GM21619 (cell line): ENCODE results near the gene TSPAN14.

Source experiments
- ATAC-seq: cut with Tn5 transposase; IDR thresholded peaks from one replicate; pipeline ENCODE4 v1.9.1; 2021; ENCODE audit not compliant: unreplicated experiment

Gene TSPAN14

GRCh38 chr10:80421707-80422536 lies 32.2 kb upstream of the TSPAN14 start:
- ATAC-seq: peak; percentile 91

- ATAC-seq: no peak
These were observed 28.2 kb upstream of the TSPAN14 start for GRCh38 chr10:80425901-80426300.

DNA sequence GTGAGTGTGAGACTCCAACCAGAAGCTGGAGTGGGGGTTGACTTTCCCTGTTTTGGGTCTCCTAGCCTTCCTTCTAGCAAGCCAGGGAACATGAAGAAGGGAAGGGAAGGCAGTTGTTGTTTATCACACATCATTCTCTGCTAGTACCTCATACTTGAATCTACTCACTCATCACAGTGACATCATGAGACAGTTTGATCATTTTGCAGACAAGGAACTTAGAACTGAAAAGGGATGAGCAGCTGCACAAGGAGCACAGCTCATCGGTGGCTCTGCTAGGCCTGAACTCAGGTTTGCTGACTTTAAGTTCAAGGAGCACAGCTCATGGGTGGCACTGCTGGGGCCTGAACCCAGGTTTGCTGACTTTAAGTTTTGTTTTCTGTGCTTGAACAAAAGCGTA lies 26.6 kb upstream of the TSPAN14 start:
- no peak for ATAC-seq

- no peak for ATAC-seq
These were observed 24.6 kb upstream of the TSPAN14 start for GRCh38 chr10:80429521-80429973.

DNA sequence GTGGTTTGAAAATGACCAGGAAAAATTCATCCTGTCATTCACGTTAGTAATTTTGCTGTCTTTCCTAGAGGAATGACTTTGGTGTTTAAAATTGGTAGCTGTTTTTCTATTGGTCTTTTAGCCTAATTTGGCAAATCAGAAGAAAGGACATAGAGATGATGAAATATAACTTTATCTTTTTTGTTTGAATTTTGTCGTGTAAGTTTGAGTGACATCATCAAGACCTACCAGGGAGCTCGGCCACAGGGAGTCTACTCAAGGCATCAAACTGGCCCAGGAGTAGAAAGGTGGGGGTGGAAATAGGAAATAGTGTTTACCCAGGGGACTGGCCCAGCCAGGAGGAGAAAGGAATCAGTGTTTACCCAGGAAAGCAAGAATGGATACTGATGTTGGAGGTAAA lies 21.0 kb upstream of the TSPAN14 start:
- ATAC-seq: no peak

DNA sequence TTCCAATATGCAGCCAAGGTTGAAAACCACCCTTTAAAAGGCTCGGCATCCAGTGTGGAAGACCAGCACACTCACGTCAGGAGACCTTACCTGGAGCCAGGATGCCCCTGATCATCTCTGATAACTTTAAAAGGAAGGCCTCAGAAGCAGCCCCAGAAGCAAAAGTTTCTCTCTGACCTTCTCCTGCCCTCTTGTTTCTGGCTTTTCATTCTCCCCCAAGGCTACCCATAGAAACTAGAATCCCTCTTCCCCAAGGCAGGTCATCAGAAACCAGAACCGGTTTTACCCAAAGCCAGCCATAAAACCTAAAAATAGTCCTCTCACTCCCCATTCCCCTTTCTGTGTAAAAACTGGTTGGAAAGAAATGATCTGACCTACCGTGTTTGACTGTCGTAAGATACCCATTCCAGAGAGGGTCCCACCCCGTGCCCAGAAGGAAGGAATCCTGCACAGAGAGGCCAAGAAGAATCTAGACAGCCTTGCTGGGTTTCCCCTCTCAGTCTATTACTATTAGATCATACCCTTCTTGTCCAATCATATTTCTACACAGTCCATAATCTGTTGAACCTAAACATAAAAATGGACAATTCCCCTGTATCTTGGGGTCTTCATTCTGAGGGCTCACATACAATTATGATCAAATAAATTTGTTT lies 17.5 kb upstream of the TSPAN14 start:
- ATAC-seq: no peak

DNA sequence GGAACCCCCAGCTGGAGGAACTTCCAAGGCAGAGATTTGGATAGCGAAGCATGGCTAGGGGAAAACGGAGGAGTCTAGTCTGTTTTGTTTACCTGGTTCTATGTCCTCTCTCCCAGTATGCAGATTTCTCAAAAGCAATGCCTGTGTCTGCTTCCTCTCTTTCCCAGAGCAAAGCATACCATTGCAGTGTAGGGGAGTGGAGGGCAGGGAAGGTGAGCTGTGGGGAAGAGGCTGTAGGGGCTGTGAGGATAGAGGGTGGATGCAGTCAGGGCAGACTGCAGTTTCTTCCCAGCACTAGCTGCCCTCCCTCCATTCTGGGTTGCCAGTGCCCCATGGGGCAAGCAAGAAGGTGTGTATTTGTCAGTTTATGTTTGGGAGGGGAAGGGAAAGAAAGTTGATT lies 16.9 kb upstream of the TSPAN14 start:
- no peak for ATAC-seq

- no peak for ATAC-seq
These were observed 12.3 kb upstream of the TSPAN14 start for GRCh38 chr10:80441831-80442230.

- no peak for ATAC-seq
These were observed 11.2 kb upstream of the TSPAN14 start for GRCh38 chr10:80442879-80443278.

GRCh38 chr10:80443531-80443974 lies 10.6 kb upstream of the TSPAN14 start:
- no peak for ATAC-seq

DNA sequence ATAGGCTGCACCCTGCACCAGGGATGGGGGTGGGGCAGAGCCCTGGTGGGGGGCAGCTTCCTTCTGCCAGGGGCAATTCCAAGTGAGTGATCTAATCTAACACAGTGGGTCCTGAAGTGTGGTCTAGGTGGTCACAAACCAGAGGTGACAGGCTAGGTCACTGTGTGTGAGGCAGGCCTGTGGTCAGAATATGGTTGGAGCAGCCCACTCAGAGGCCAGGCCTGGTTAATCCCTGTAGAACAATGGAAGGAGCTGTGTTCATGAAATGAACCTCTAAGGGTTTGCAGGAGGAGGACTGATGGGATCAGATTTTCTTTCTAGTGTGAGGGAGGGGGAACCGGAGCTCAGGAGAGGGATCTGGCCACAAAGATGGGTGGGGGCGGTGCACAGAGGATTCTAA lies 10.0 kb upstream of the TSPAN14 start:
- no peak for ATAC-seq

GRCh38 chr10:80444646-80445319 lies 9.3 kb upstream of the TSPAN14 start:
- ATAC-seq: peak; percentile 84

DNA sequence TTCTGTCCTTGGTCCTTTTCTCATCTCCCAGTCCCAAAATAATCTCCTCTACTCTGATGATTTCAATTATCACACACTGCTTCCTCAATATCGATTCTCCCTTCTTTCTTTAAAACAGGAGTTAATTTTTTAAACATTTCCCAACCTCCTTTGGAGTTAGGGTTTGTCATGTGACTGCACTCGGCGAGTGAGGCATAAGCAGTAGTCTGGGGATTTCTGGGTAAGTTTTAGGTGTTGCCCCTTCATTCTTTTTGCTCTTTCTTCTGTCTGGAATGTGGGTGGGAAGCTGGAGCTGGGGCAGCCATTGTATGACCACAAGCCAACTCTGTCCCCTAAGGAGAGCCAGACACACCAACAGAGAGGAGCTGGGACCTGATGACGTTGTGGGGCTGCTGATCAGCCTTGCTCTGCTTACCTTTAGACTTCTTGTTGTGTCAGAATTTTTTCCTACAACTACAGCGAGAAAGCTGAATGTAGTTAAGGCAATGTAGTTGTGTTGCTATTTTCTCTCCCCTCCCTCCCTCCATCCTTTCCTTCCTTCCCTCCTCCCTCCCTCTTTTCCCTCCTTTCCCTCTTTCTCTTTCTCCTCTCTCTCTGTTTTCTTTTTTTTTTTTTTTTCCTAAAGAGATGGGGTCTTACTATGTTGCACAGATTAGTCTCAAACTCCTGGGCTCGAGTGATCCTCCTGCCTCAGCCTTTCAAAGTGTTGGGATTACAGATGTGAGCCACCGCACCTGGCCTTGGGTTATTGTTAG lies 6.5 kb upstream of the TSPAN14 start:
- ATAC-seq: no peak

- ATAC-seq: no peak
These were observed 5.7 kb upstream of the TSPAN14 start for GRCh38 chr10:80448209-80448942.

DNA sequence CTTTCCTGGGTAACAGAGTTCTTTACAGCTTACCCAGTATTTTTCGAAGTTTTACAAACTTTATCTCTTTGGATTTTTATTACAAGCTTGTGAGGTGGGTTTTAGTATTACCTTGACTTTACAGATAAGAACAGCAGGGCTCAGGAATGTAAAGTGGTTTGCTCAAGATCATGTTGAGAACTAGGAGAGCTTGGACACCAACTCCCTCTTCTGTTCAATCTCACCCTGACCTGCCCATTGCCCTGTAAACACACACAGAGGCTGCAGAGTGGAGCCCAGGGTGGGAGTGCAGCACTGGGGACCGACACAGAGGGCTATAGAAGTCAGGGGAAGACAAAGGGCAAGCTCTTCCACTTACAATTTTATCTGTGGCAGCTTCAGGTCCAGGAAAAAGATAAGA lies 4.6 kb upstream of the TSPAN14 start:
- ATAC-seq: no peak

- no peak for ATAC-seq
These were observed 3.0 kb upstream of the TSPAN14 start for GRCh38 chr10:80451132-80451531.

GRCh38 chr10:80452069-80452468 lies 2.0 kb upstream of the TSPAN14 start:
- ATAC-seq: no peak

GRCh38 chr10:80452640-80453039 lies 1.5 kb upstream of the TSPAN14 start:
- ATAC-seq: no peak

DNA sequence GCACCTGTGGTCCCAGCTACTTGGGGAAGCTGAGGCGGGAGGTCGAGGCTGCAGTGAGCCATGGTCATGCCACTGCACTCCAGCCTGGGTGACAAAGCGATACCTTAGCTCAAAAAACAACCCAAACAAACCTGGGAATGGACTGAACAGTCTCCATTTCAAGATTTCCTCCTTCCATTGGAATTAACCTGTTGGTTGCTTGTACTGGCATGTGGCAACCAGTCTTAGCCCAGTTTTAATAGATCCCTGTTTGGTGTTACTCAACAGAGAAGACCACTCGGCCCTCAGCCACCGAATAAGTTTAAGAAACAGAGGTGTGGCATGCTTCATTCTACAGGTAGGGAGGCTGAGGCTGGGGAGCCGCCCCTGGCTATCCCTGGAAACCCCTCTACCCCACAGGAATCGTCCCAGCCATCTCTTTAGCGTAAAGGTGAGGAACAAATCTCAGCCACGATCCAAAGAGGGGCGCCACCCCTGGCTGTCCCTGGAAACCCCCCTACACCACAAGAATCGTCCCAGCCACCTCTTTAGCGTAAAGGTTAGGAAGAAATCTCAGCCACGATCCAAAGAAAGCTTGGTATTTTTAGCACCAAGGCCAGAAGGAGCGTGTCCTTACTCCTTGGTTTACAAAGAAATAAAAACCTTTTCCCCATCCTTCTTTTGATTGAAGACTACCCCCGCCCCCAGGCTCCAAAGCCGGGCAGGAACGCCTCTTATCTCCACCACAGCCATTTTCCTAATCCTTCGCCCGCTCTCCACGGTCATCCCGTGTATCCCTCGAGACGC lies 861 bp upstream of the TSPAN14 start:
- ATAC-seq: no peak
